GM12878 (cell line): ENCODE data around the gene PIK3R3. TPM values are rescaled to one million over a fixed set of nuclear protein-coding genes. Genes with fewer than 3 reads are reported as not detected.

Experiments used
- ATAC-seq: fragments of 200-7000 bp; cut with Tn5 transposase; 3 replicates; pipeline ENCODE4 v1.9.1; 2020; ENCODE audit warnings: mild to moderate bottlenecking, moderate library complexity
- BruUV-seq: library from RNA; stranded (reverse); fragments of 400-500 nt; replicated peaks from 2 replicates; lab custom pipeline; 2021; lab: Mats Ljungman, UMichigan
- CTCF ChIA-PET: fragments of 300-600 bp; sonication (Branson Sonifier 250); formaldehyde crosslinking; extraction: SDS; loops from one replicate; lab custom pipeline; 2021; ENCODE audit warnings: inconsistent platforms; lab: Yijun Ruan, JAX
- POLR2A ChIA-PET: fragments of 350-600 bp; formaldehyde crosslinking; extraction: SDS; loops from one replicate; lab custom pipeline; 2021; ENCODE audit warnings: inconsistent platforms; lab: Charles Lee
- RAD21 ChIA-PET: fragments of 300-600 bp; sonication (Branson Sonifier 250); formaldehyde crosslinking; loops from one replicate; lab custom pipeline; 2023; ENCODE audit warnings: antibody characterized with exemption; ENCODE audit not compliant: unreplicated experiment; lab: Charles Lee
- SMC1A ChIA-PET: fragments of 300-600 bp; sonication (Branson Sonifier 250); formaldehyde crosslinking; loops from one replicate; lab custom pipeline; 2023; ENCODE audit not compliant: unreplicated experiment, uncharacterized antibody; lab: Charles Lee
- DNase-seq: peaks from one replicate; pipeline ENCODE4 v3.0.0-alpha.2; 2011; ENCODE audit warnings: low read depth, low spot score
- FAIRE-seq: peaks from 3 replicates; lab custom pipeline; 2011; peaks lifted over from hg19 to GRCh38; lab: Jason Lieb, UNC
- H2AFZ ChIP-seq: 2 replicates; pipeline ENCODE4 v1.6.0; 2011; ENCODE audit warnings: low read depth, low read length, control low read depth; ENCODE audit not compliant: control insufficient read depth
- H3K27ac ChIP-seq: 2 replicates; pipeline ENCODE4 v1.5.1; 2011; ENCODE audit warnings: control low read depth; ENCODE audit not compliant: control insufficient read depth, insufficient read depth
- H3K27me3 ChIP-seq, 2 experiments: replicated peaks in 1 of 2; 2 replicates each; pipeline versions ENCODE4 v1.6.0 to v1.6.1; 2011; ENCODE audit warnings: low read length in 1 of 2; ENCODE audit not compliant: control insufficient read depth in 2 of 2, insufficient read depth in 2 of 2
- H3K36me3 ChIP-seq, 2 experiments: 2 replicates each; pipeline ENCODE4 v1.5.1; 2011; ENCODE audit warnings: low read length in 1 of 2; ENCODE audit not compliant: control insufficient read depth in 2 of 2, insufficient read depth in 2 of 2
- H3K4me1 ChIP-seq: 2 replicates; pipeline ENCODE4 v1.6.1; 2011; ENCODE audit warnings: mild to moderate bottlenecking, low read length, moderate library complexity, mixed read lengths; ENCODE audit not compliant: control insufficient read depth, insufficient read depth
- H3K4me2 ChIP-seq: 2 replicates; pipeline ENCODE4 v1.6.0; 2011; ENCODE audit warnings: control low read depth; ENCODE audit not compliant: control insufficient read depth, insufficient read depth
- H3K4me3 ChIP-seq: fragments of 200-600 bp; sonication (generic); 2 replicates; pipeline ENCODE4 v1.5.1; 2016
- H3K79me2 ChIP-seq: 2 replicates; pipeline ENCODE4 v1.6.0; 2011; ENCODE audit warnings: low read length; ENCODE audit not compliant: control insufficient read depth, insufficient read depth
- H3K9ac ChIP-seq: 2 replicates; pipeline ENCODE4 v1.8.0; 2011; ENCODE audit warnings: low read length, control low read depth, mixed read lengths; ENCODE audit not compliant: control insufficient read depth, insufficient read depth
- H3K9me3 ChIP-seq: replicated peaks from 3 replicates; pipeline ENCODE4 v1.5.1; 2011; ENCODE audit warnings: mild to moderate bottlenecking, low read length; ENCODE audit not compliant: control insufficient read depth, insufficient read depth
- H4K20me1 ChIP-seq: 2 replicates; pipeline ENCODE4 v1.6.0; 2011; ENCODE audit not compliant: control insufficient read depth, insufficient read depth
- ATF7 ChIP-seq: fragments of 450-650 bp; IDR thresholded peaks from 2 replicates; pipeline ENCODE4 v1.6.1; 2016; ENCODE audit warnings: low read depth, mild to moderate bottlenecking
- EED ChIP-seq: sonication (generic); IDR thresholded peaks from 2 replicates; pipeline ENCODE4 v1.6.1; 2016; ENCODE audit warnings: antibody characterized with exemption, low read depth
- ELK1 ChIP-seq: IDR thresholded peaks from 2 replicates; pipeline ENCODE4 v1.6.1; 2012; ENCODE audit warnings: low read depth, low read length, improper control_type of control experiment
- JUNB ChIP-seq: IDR thresholded peaks from 2 replicates; pipeline ENCODE4 v1.6.1; 2016; ENCODE audit warnings: antibody characterized with exemption, mild to moderate bottlenecking
- POLR2A ChIP-seq: IDR thresholded peaks from 2 replicates; pipeline ENCODE4 v1.6.1; 2011; ENCODE audit warnings: low read depth, mild to moderate bottlenecking, low read length
- SMAD5 ChIP-seq: IDR thresholded peaks from 2 replicates; pipeline ENCODE4 v1.6.1; 2016; ENCODE audit warnings: antibody characterized with exemption, low read depth
- SMARCA5 ChIP-seq: fragments of 450-650 bp; IDR thresholded peaks from 2 replicates; pipeline ENCODE4 v1.6.1; 2017; ENCODE audit warnings: mild to moderate bottlenecking
- WGBS: methylation state at CpG from one replicate; pipeline ENCODE4 v1.1.6; 2016; ENCODE audit warnings: low lambda C conversion rate; ENCODE audit not compliant: insufficient replicate concordance, insufficient coverage; ENCODE audit errors: missing lambda C conversion rate; 5-methylcytosine and 5-hydroxymethylcytosine counted together
- in situ Hi-C: fragments of 300-500 bp; cut with MboI; formaldehyde crosslinking; loops from 9 replicates; pipeline ENCODE4 v1.14.3; 2018; ENCODE audit warnings: mixed read lengths
- intact Hi-C: fragments of 100-400 bp; cut with micrococcal nuclease; formaldehyde crosslinking; loops from one replicate; pipeline ENCODE4 v1.14.2; 2022; ENCODE audit not compliant: unreplicated experiment
- polyA plus RNA-seq, 11 experiments: library from polyadenylated mRNA; depleted of rRNA in 4 of 11; unstranded in 6 of 11; stranded (reverse) in 5 of 11; fragments of >200 nt; fragmentation: Nextera tagmentation in 4 of 11; fragmentation: Illumina TruSeq in 1 of 11; extraction: Ambion mirVana in 4 of 11; extraction: Trizol in 1 of 11; gene quantifications; 1 replicate in 1 of 11; 2 replicates in 10 of 11; pipeline versions ENCODE4 v1.2.1 to v1.2.3, GENCODE V29; 2011 to 2016; ENCODE audit warnings: inconsistent platforms in 2 of 11, missing spikeins in 2 of 11, low read depth in 1 of 11
- total RNA-seq, 4 experiments: library from RNA; depleted of rRNA in 3 of 4; stranded (reverse); fragments of >200 nt in 3 of 4; fragmentation: Illumina TruSeq in 1 of 4; extraction: Trizol in 1 of 4; gene quantifications; 2 replicates each; pipeline versions ENCODE4 v1.2.1 to v1.2.3, GENCODE V29; 2013 to 2021
- TF ChIP-seq, protein P1 (sequence below): fragments of 450-650 bp; formaldehyde crosslinking; IDR thresholded peaks from 2 replicates; pipeline ENCODE4 v1.4.0; 2020; ENCODE audit warnings: mild to moderate bottlenecking, moderate library complexity
- TF ChIP-seq, protein P2 (sequence below): fragments of 450-650 bp; IDR thresholded peaks from 2 replicates; pipeline ENCODE4 v1.6.1; 2016; ENCODE audit warnings: mild to moderate bottlenecking

PIK3R3 gene
- total and polyA plus RNA-seq, 10 of the 15 experiments (the other 5 are each of a cell fraction or from before 2014, with no cell fraction given) = 4.8 to 27.0 (median 19.8) TPM

- TF ChIP-seq SMARCA5 (no peak), POLR2A (no peak), ELK1 (no peak)
- TF ChIP-seq, all 136 proteins: peak for 7
These were observed 509 bp downstream of the PIK3R3 start (continued) for GRCh38 chr1:46131712-46132528.

DNA sequence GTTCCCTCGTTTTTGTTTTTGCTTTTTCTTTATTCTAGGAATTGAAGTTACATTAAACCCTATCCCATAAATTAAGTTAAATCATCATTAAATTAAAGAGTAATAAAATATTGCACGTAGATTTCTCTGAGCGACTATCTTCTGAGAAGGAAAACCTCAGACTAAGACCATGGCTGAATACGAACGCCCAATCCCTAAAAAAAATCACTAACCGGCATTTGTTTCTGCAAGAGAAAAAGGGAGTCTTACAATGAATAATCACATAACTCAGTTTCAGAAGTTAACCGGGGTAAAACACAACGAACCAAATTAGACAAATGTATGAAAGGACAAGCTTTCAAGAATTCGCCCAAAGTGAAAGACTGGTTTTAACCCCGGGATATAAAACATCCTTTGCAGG is 1.3 kb downstream of the PIK3R3 start:
- FAIRE-seq (no peak), ATAC-seq (no peak), DNase-seq (no peak)
- no peaks in the 10 kb centered on the region for H3K27me3 ChIP-seq
- BruUV-seq = no TSS peak
- no peaks in the 10 kb centered on the region for H4K20me1 ChIP-seq
- ChIA-PET RAD21 (interaction anchor here (0.7 to 2.5 kb wide), 11 partner anchors 11 to 663 kb away, joined by 3 to 13 read pairs (median 4); no protein-coding TSS in a partner anchor), CTCF (interaction anchor here (1.0 to 2.0 kb wide), 6 partner anchors 11 to 89 kb away, joined by 3 to 7 read pairs (median 4); no protein-coding TSS in a partner anchor), POLR2A (interaction anchor here (0.9 to 2.3 kb wide), 6 partner anchors 13 to 198 kb away, joined by 3 to 11 read pairs (median 4); no protein-coding TSS in a partner anchor), SMC1A (interaction anchor here (0.6 to 4.9 kb wide), 16 partner anchors 8 to 93 kb away, joined by 3 to 37 read pairs (median 4); partner anchors contain the start of gene TSPAN1)
- no peak overlapping the region for H2AFZ ChIP-seq
- H3K27ac ChIP-seq = peak overlapping the region; percentile 38
- intact Hi-C loops (loop anchor here (5.0 to 10.0 kb wide), 2 partner anchors 69 to 204 kb away; no protein-coding TSS in a partner anchor), in situ Hi-C loops (no loop called here)
- no peaks in the 10 kb centered on the region for H3K36me3 ChIP-seq
- H3K9ac ChIP-seq = peak overlapping the region; percentile 63
- peak overlapping the region; percentile 73; the same call in 1 of the 2 replicates for H3K4me2 ChIP-seq
- WGBS = under 1% methylated on average over 10 of the region's 10 CpGs
- peak overlapping the region; percentile 91 for H3K4me3 ChIP-seq
- H3K79me2 ChIP-seq = peaks cover 57% of the 10 kb centered on the region
- H3K9me3 ChIP-seq = no peaks in the 10 kb centered on the region
- peaks cover 16% of the 10 kb centered on the region for H3K4me1 ChIP-seq
- no peak for TF ChIP-seq ATF7
- TF ChIP-seq JUNB = 0 out of 2 replicates have a peak, but pooled peaks have one; percentile 17
- TF ChIP-seq ELK1 = no peak
- TF ChIP-seq, protein P1, sequence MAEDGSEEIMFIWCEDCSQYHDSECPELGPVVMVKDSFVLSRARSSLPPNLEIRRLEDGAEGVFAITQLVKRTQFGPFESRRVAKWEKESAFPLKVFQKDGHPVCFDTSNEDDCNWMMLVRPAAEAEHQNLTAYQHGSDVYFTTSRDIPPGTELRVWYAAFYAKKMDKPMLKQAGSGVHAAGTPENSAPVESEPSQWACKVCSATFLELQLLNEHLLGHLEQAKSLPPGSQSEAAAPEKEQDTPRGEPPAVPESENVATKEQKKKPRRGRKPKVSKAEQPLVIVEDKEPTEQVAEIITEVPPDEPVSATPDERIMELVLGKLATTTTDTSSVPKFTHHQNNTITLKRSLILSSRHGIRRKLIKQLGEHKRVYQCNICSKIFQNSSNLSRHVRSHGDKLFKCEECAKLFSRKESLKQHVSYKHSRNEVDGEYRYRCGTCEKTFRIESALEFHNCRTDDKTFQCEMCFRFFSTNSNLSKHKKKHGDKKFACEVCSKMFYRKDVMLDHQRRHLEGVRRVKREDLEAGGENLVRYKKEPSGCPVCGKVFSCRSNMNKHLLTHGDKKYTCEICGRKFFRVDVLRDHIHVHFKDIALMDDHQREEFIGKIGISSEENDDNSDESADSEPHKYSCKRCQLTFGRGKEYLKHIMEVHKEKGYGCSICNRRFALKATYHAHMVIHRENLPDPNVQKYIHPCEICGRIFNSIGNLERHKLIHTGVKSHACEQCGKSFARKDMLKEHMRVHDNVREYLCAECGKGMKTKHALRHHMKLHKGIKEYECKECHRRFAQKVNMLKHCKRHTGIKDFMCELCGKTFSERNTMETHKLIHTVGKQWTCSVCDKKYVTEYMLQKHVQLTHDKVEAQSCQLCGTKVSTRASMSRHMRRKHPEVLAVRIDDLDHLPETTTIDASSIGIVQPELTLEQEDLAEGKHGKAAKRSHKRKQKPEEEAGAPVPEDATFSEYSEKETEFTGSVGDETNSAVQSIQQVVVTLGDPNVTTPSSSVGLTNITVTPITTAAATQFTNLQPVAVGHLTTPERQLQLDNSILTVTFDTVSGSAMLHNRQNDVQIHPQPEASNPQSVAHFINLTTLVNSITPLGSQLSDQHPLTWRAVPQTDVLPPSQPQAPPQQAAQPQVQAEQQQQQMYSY = no peak
- no peak for TF ChIP-seq EED
- TF ChIP-seq SMAD5 = no peak
- TF ChIP-seq, protein P2, sequence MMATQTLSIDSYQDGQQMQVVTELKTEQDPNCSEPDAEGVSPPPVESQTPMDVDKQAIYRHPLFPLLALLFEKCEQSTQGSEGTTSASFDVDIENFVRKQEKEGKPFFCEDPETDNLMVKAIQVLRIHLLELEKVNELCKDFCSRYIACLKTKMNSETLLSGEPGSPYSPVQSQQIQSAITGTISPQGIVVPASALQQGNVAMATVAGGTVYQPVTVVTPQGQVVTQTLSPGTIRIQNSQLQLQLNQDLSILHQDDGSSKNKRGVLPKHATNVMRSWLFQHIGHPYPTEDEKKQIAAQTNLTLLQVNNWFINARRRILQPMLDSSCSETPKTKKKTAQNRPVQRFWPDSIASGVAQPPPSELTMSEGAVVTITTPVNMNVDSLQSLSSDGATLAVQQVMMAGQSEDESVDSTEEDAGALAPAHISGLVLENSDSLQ = no peak
